MCF 10A (cell line): ENCODE measurements around the gene PDLIM7. TPM values are rescaled to one million over a fixed set of nuclear protein-coding genes. Genes with fewer than 3 reads are reported as not detected.

Experiments
- BruUV-seq: library from RNA; stranded (reverse); fragments of 400-500 nt; replicated peaks from 2 replicates; lab custom pipeline; 2021; lab: Mats Ljungman, UMichigan
- CTCF ChIA-PET: fragments of 300-600 bp; sonication (Branson Sonifier 250); formaldehyde crosslinking; extraction: SDS; loops from one replicate; lab custom pipeline; 2021; ENCODE audit warnings: antibody characterized with exemption, inconsistent platforms; lab: Yijun Ruan, JAX
- POLR2A ChIA-PET: fragments of 300-600, 350-650 bp; sonication (Branson Sonifier 250); formaldehyde crosslinking; extraction: SDS; loops from one replicate; lab custom pipeline; 2020; ENCODE audit warnings: antibody characterized with exemption, inconsistent platforms; lab: Yijun Ruan, JAX
- DNase-seq: peaks from one replicate; pipeline ENCODE4 v3.0.0-alpha.2; 2018; ENCODE audit not compliant: unreplicated experiment
- H3K27ac Mint-ChIP-seq: one replicate; pipeline ENCODE4 v1.8.0; 2022; ENCODE audit warnings: mild to moderate bottlenecking, low read depth, mixed read lengths; ENCODE audit not compliant: unreplicated experiment
- H3K27me3 Mint-ChIP-seq: one replicate; pipeline ENCODE4 v1.8.0; 2022; ENCODE audit warnings: mixed read lengths; ENCODE audit not compliant: insufficient read depth, unreplicated experiment
- H3K36me3 Mint-ChIP-seq: one replicate; pipeline ENCODE4 v1.8.0; 2022; ENCODE audit warnings: mild to moderate bottlenecking, moderate library complexity, mixed read lengths; ENCODE audit not compliant: insufficient read depth, unreplicated experiment
- H3K4me1 Mint-ChIP-seq: one replicate; pipeline ENCODE4 v1.8.0; 2022; ENCODE audit warnings: mixed read lengths; ENCODE audit not compliant: insufficient read depth, unreplicated experiment
- H3K4me3 Mint-ChIP-seq: one replicate; pipeline ENCODE4 v1.8.0; 2022; ENCODE audit warnings: mild to moderate bottlenecking, moderate library complexity, mixed read lengths; ENCODE audit not compliant: unreplicated experiment
- H3K9me3 Mint-ChIP-seq: one replicate; pipeline ENCODE4 v1.8.0; 2022; ENCODE audit warnings: mixed read lengths; ENCODE audit not compliant: unreplicated experiment
- intact Hi-C: fragments of 100-400 bp; cut with micrococcal nuclease; formaldehyde crosslinking; loops from 2 replicates; pipeline ENCODE4 v1.14.1; 2022
- total RNA-seq: library from RNA; stranded (reverse); gene quantifications from 2 replicates; pipeline ENCODE4 v1.2.3, GENCODE V29; 2022
- TF ChIP-seq, protein P1 (sequence below): fragments of 200-600 bp; IDR thresholded peaks from one replicate; pipeline ENCODE4 v1.8.0; 2022; ENCODE audit warnings: antibody characterized with exemption, mild to moderate bottlenecking; ENCODE audit not compliant: unreplicated experiment

Gene PDLIM7
- total RNA-seq, 1 experiment from 2014 or later = 257 TPM

DNA sequence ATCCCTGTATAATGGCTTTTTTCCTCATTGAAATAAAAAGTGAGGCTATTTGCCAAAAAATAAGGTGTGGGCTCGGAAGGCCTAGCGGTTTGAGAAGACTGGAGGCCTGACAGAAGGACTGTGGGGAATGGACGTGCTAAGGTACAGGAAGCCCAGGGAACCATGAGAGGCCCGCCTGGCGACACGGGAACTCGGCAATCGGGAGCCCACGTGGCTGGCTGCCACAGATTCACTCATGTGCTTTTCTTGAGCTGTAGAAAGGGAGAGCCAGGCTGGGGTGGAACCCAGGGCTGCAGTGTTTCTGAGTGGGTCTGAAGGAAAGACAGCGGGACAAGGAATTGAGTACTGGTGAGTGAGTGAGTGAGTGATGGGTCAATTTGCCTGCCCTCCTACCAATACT, 31.2 kb upstream of the PDLIM7 start:
- ChIA-PET CTCF (no interaction called here), POLR2A (no interaction called here)
- Mint-ChIP-seq H3K27ac (no peak overlapping the region), H3K9me3 (no peaks in the 10 kb centered on the region), H3K4me3 (no peak overlapping the region), H3K27me3 (no peaks in the 10 kb centered on the region), H3K36me3 (peaks cover 41% of the 10 kb centered on the region), H3K4me1 (no peaks in the 10 kb centered on the region)
- no TSS peak for BruUV-seq
- intact Hi-C loops = no loop called here
- no peak for DNase-seq
- TF ChIP-seq, protein P1, sequence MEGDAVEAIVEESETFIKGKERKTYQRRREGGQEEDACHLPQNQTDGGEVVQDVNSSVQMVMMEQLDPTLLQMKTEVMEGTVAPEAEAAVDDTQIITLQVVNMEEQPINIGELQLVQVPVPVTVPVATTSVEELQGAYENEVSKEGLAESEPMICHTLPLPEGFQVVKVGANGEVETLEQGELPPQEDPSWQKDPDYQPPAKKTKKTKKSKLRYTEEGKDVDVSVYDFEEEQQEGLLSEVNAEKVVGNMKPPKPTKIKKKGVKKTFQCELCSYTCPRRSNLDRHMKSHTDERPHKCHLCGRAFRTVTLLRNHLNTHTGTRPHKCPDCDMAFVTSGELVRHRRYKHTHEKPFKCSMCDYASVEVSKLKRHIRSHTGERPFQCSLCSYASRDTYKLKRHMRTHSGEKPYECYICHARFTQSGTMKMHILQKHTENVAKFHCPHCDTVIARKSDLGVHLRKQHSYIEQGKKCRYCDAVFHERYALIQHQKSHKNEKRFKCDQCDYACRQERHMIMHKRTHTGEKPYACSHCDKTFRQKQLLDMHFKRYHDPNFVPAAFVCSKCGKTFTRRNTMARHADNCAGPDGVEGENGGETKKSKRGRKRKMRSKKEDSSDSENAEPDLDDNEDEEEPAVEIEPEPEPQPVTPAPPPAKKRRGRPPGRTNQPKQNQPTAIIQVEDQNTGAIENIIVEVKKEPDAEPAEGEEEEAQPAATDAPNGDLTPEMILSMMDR = no peak

DNA sequence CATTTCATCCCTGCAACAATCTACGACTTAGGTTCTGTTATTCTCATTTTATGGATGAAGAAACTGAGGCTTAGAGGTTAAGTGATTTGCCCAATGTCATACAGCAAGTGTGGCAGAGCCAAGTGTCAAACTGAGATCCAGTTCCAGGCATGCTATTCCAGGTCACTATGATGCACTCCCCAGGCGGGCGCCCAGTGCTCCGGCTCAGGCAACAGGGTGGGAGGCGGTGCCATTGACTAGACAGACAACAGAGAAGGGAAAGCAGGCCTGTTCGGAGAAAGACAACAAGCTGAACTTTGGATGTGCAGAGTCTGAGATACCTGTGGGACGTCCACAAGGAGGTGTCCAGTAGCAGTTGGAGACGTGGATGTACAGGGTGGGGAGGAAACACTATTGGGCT, 30.2 kb upstream of the PDLIM7 start:
- peaks cover 41% of the 10 kb centered on the region for H3K36me3 Mint-ChIP-seq
- DNase-seq = no peak
- POLR2A ChIA-PET = no interaction called here
- H3K9me3 Mint-ChIP-seq = no peaks in the 10 kb centered on the region
- H3K4me1 Mint-ChIP-seq = no peaks in the 10 kb centered on the region
- no TSS peak for BruUV-seq
- TF ChIP-seq, protein P1 = no peak
- CTCF ChIA-PET = interaction anchor here (0.7 kb wide), 1 partner anchor 26 kb away, joined by 4 read pairs; no protein-coding TSS in a partner anchor
- no peak overlapping the region for H3K4me3 Mint-ChIP-seq
- no peak overlapping the region for H3K27ac Mint-ChIP-seq
- H3K27me3 Mint-ChIP-seq = no peaks in the 10 kb centered on the region
- intact Hi-C loops = no loop called here

DNA sequence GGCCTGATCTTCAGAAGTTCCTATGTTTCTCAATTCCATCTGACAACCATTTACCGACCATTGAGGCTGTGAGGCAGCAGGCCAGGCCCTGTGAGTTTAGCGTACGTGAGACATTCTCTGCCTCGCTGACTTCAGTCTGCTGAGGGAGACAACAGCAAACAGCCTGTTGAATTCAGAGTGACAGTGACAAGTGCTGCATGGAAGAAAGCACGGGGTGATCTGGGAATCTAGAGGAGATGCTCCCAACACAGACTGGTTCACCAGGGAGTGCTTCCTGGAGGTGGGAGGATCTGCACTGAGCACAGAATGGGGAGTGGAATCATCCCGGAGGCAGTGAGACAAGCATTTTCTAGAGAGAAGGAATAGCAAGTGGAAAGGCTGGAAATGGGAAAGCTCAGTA, 29.4 kb upstream of the PDLIM7 start:
- CTCF ChIA-PET = no interaction called here
- H3K9me3 Mint-ChIP-seq = no peaks in the 10 kb centered on the region

DNA sequence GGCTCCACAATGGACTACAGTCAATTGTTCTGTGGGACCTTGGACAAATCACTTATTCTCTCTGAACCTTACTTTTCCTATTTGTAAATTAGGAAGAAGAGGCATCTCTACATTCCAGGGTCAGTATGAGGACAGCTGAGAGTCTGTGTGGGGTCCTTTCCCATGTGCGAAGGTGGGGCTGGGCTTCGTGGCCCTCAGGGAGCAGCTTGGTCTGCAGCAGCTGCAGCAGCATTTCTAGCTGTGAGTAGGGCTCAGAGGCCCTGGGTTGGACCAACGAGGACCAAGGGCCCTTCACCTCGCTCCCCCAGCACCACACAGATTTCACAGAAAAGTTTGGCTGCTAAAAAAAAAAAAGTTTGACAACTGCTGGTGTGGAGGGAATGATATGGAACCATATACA, 28.8 kb upstream of the PDLIM7 start:
- Mint-ChIP-seq H3K27ac (no peak overlapping the region), H3K9me3 (no peaks in the 10 kb centered on the region), H3K4me3 (no peak overlapping the region), H3K4me1 (no peaks in the 10 kb centered on the region), H3K36me3 (peaks cover 39% of the 10 kb centered on the region), H3K27me3 (no peaks in the 10 kb centered on the region)
- BruUV-seq = no TSS peak
- TF ChIP-seq, protein P1 = no peak
- POLR2A ChIA-PET = interaction anchor here (0.9 kb wide), 1 partner anchor 78 kb away, joined by 3 read pairs; no protein-coding TSS in a partner anchor
- CTCF ChIA-PET = interaction anchor here (0.6 to 0.7 kb wide), 3 partner anchors 18 to 1137 kb away, joined by 3 read pairs; no protein-coding TSS in a partner anchor
- DNase-seq = no peak
- intact Hi-C loops = no loop called here

More for the DNA sequence above, 29.4 kb upstream of the PDLIM7 start:
- DNase-seq = no peak
- peaks cover 38% of the 10 kb centered on the region for H3K36me3 Mint-ChIP-seq
- no peaks in the 10 kb centered on the region for H3K4me1 Mint-ChIP-seq
- H3K4me3 Mint-ChIP-seq = no peak overlapping the region
- POLR2A ChIA-PET = no interaction called here
- H3K27me3 Mint-ChIP-seq = no peaks in the 10 kb centered on the region
- H3K27ac Mint-ChIP-seq = no peak overlapping the region
- intact Hi-C loops = no loop called here
- no TSS peak for BruUV-seq
- TF ChIP-seq, protein P1 = no peak
